Brain microvascular endothelial cell (primary cell): ENCODE measurements around the gene NUTM2B.
"Not testable (repeated sequence)": the region's sequence is repeated elsewhere in the genome, so short reads cannot be mapped to it uniquely, and the experiment has no call there.

Experiments
- DNase-seq: peaks from one replicate; pipeline ENCODE4 v3.0.0-alpha.2; 2020
- H3K27ac ChIP-seq: fragments of 250-450 bp; sonication (Bioruptor Pico); 2 replicates; pipeline ENCODE4 v1.5.1; 2020; ENCODE audit warnings: mild to moderate bottlenecking, moderate library complexity
- H3K27me3 ChIP-seq: fragments of 250-450 bp; sonication (Bioruptor Pico); replicated peaks from 2 replicates; pipeline ENCODE4 v1.5.1; 2020; ENCODE audit warnings: mild to moderate bottlenecking
- H3K36me3 ChIP-seq: fragments of 250-450 bp; sonication (Bioruptor Pico); replicated peaks from 2 replicates; pipeline ENCODE4 v1.5.1; 2020; ENCODE audit warnings: mild to moderate bottlenecking
- H3K4me3 ChIP-seq: 2 replicates; pipeline ENCODE4 v1.5.1; 2011; ENCODE audit warnings: low read depth, mild to moderate bottlenecking, control low read depth, low read length, moderate library complexity
- in situ Hi-C: cut with HindIII; loops from 2 replicates; pipeline ENCODE4 v1.10.0; 2017; ENCODE audit warnings: low sequenced_read_pairs, low pct_ligation_motif_present
- TF ChIP-seq, protein P1 (sequence below): IDR thresholded peaks from 2 replicates; pipeline ENCODE4 v1.5.1; 2011; ENCODE audit warnings: low read depth, mild to moderate bottlenecking, moderate library complexity, low read length, control low read depth, inconsistent platforms; ENCODE audit errors: missing control alignments

The NUTM2B gene

DNA sequence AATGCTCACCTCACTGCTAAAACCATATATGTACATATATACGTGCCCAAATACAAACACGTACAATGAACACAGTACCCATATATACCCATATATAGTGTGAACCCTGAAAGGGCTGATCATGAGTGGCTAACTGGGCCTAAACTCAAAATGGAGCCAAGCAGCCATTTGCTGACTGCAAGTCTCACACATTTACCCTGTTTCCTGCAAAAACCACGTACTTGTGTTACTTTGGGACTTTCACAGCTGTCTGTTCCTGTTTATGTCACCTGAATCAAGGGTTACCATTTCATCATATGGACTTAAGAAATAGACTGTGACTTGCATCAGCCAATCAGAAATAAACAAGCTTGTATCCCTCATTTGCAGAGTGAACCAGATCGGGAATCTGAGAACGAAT lies 5.9 kb upstream of the NUTM2B start:
- H3K27me3 ChIP-seq, DNase-seq, in situ Hi-C loops, H3K27ac ChIP-seq, H3K36me3 ChIP-seq, H3K4me3 ChIP-seq: not testable (repeated sequence)

- H3K27ac ChIP-seq, DNase-seq, in situ Hi-C loops, H3K4me3 ChIP-seq, H3K36me3 ChIP-seq, H3K27me3 ChIP-seq: not testable (repeated sequence)
Measured at GRCh38 chr10:79700381-79700944, 2.6 kb upstream of the NUTM2B start.

DNA sequence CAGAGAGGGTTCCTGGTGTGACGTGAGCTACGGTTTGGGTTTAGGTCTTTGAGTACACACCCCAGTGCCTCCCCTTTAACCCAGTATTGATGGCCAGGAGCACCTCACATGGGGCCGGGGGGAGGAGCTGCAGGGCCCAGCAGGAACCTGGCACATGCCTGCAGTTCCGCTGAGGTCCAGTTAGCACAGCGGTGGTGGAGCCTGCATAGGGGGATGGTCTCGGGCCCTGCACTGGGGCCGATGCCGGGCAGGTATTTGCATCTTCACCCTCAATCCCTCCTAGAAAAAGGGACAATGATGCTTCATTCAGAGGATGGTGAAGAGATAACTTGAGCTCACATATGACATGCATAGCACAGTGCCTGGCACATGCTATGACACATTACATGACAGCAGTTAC lies 4.0 kb downstream of the NUTM2B start:
- H3K36me3 ChIP-seq, DNase-seq, in situ Hi-C loops, H3K4me3 ChIP-seq, H3K27ac ChIP-seq, H3K27me3 ChIP-seq: not testable (repeated sequence)

DNA sequence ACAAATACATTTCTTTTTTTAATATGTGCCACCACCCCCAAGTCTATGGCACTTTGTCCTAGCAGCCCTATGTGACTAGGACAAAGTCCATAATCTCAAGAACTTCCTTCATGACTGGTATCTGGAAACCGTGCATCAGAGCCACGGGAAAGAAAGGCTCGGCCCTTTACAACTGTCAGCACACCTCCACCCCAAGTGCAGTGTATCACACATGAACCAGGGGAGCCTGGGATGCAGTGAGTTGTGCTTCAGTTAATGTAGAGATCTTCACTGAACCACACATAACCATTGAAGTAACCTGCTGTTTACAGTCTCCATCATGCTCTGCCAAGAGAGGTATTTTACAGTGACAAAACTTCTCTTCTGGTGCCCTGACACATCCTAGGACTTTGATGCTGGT lies 11.9 kb downstream of the NUTM2B start:
- H3K4me3 ChIP-seq, H3K27ac ChIP-seq, in situ Hi-C loops: not testable (repeated sequence)

GRCh38 chr10:79716917-79717579 lies 14.0 kb downstream of the NUTM2B start:
- H3K27me3 ChIP-seq, H3K36me3 ChIP-seq, DNase-seq, in situ Hi-C loops, H3K27ac ChIP-seq, H3K4me3 ChIP-seq: not testable (repeated sequence)

More for the DNA sequence above, 11.9 kb downstream of the NUTM2B start:
- not testable (repeated sequence) for DNase-seq, H3K36me3 ChIP-seq, H3K27me3 ChIP-seq

DNA sequence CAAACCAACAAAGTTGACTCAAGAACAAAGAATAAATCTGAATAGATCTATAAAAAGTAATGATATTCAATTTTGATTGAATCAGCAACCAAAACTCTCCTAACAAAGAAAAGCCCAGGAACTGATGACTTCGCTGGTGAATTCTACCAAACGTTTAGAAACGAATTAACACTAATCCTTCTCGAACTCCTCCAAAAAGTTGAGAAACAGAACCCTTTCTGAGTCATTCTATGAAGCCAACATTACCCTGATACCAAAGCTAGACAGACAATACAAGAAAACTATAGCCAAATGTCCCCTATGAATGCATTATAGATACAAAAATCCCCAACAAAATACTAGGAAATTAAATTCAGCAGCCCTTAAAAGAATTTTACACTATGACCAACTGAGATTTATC lies 17.0 kb downstream of the NUTM2B start:
- H3K27ac ChIP-seq, H3K36me3 ChIP-seq, in situ Hi-C loops, H3K4me3 ChIP-seq, H3K27me3 ChIP-seq, DNase-seq: not testable (repeated sequence)

GRCh38 chr10:79726620-79727019 lies 23.6 kb downstream of the NUTM2B start:
- H3K27me3 ChIP-seq, H3K36me3 ChIP-seq, in situ Hi-C loops, DNase-seq, H3K27ac ChIP-seq, H3K4me3 ChIP-seq: not testable (repeated sequence)

- DNase-seq, H3K27me3 ChIP-seq, in situ Hi-C loops, H3K4me3 ChIP-seq, H3K27ac ChIP-seq, H3K36me3 ChIP-seq: not testable (repeated sequence)
Measured at GRCh38 chr10:79744844-79745243, 41.8 kb downstream of the NUTM2B start.

DNA sequence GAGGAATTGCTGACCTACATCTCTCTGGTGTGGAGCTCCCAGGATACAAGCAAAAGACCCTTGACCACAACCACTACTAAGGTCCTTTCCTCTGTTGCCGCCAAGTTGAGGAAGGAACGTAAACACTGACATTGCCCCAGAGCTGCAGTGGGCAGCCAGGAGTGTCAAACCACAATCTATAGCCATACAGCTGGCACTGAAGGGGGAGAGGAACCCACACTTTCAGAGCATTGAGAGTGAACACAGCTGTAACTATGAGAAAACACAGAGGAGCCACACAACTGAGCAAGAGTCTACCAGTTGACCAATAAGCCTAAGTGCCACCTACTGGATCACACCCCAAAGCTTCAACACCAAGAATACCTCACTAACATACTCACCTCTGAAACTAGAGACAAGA lies 45.5 kb downstream of the NUTM2B start:
- DNase-seq, in situ Hi-C loops, H3K27me3 ChIP-seq, H3K36me3 ChIP-seq, H3K4me3 ChIP-seq, H3K27ac ChIP-seq: not testable (repeated sequence)

- DNase-seq, H3K27ac ChIP-seq, H3K4me3 ChIP-seq, in situ Hi-C loops, H3K36me3 ChIP-seq, H3K27me3 ChIP-seq: not testable (repeated sequence)
Measured at GRCh38 chr10:79753601-79754000, 50.6 kb downstream of the NUTM2B start.

DNA sequence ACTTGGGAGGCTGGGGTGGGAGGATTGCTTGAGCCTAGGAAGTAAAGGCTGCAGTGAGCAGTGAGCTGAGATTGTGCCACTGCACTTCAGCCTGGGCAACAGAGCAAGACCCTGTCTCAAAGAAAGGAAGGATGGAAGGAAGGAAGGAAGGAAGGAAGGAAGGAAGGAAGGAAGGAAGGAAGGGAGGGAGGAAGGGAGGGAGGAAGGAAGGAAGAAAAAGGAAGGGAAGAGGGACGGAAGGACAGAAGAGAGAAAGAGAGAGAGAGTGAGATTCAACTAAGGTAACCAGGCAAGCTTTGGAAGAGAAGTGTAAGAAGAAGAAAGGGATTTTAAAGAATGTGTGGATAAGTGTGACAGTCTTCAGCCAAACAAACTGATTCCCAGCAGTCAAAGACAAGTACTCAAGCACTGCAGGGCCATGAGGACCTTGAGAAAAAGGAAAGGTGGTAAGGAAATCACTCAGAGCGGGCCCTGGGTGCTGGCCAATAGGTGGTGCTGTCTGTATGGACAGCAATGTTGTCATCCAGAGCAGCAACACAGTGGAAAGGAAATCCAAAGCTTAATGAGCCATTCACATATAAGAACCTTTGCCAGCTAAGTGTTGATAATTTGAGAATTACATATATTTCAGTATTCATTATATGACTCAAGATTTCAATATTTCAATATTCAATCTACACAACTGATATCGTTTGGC lies 55.4 kb downstream of the NUTM2B start:
- H3K27ac ChIP-seq, H3K4me3 ChIP-seq, DNase-seq, H3K27me3 ChIP-seq, in situ Hi-C loops, H3K36me3 ChIP-seq: not testable (repeated sequence)
- TF ChIP-seq, protein P1, sequence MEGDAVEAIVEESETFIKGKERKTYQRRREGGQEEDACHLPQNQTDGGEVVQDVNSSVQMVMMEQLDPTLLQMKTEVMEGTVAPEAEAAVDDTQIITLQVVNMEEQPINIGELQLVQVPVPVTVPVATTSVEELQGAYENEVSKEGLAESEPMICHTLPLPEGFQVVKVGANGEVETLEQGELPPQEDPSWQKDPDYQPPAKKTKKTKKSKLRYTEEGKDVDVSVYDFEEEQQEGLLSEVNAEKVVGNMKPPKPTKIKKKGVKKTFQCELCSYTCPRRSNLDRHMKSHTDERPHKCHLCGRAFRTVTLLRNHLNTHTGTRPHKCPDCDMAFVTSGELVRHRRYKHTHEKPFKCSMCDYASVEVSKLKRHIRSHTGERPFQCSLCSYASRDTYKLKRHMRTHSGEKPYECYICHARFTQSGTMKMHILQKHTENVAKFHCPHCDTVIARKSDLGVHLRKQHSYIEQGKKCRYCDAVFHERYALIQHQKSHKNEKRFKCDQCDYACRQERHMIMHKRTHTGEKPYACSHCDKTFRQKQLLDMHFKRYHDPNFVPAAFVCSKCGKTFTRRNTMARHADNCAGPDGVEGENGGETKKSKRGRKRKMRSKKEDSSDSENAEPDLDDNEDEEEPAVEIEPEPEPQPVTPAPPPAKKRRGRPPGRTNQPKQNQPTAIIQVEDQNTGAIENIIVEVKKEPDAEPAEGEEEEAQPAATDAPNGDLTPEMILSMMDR, result peak; percentile 20
